ENCODE results near the gene GPC6.

- no peak for TF ChIP-seq CTCF (conservative IDR thresholded peaks at IDR 0.05; ENCODE audit: low read length)
- TF ChIP-seq EZH2phosphoT487 (IDR thresholded peaks at IDR 0.05; ENCODE audit: borderline replicate concordance), result no peak
Measured at GRCh38 chr13:94195715-94196114, 969.1 kb downstream of the GPC6 start.
